ENCODE measurements around the gene KRTAP4-2.
"Not testable (repeated sequence)": the region's sequence is repeated elsewhere in the genome, so short reads cannot be mapped to it uniquely, and the experiment has no call there.

The KRTAP4-2 gene

DNA sequence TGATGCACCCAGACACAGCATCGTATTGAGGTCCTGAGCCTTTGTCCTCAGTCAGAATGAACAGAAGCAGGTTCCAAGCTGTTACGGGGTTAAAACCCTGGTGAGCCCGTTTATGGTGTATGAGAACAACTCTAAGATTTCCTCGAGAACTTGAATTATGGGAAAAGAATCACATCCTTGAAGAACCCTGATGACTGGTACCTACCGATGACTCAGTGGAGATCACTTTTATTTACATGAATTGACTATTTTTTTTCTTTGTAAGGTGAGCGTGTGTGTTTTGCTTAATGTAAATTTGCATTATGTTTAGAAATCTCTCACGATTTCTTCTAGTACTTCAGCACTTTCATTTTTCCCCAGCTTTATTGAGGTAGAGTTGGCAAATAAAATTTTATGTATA, 14.2 kb downstream of the KRTAP4-2 start:
- no peaks in the 10 kb centered on the region for H3K36me3 ChIP-seq (ENCODE audit: low read length)
- no peak overlapping the region for H2AFZ ChIP-seq (ENCODE audit: low read depth, low read length, severe bottlenecking)
- no peaks in the 10 kb centered on the region for H3F3A ChIP-seq (ENCODE audit: insufficient read depth)
- no peaks in the 10 kb centered on the region for H3K9me2 ChIP-seq (replicated peaks; ENCODE audit: insufficient read depth, low read length)
- no peak overlapping the region for H3K4me2 ChIP-seq (ENCODE audit: low read depth, low read length, poor library complexity, severe bottlenecking)
- H3K27ac ChIP-seq (ENCODE audit: low read depth, low read length) = no peak overlapping the region
- H4K20me1 ChIP-seq (ENCODE audit: low read depth, low read length) = no peaks in the 10 kb centered on the region
- H3K79me2 ChIP-seq (ENCODE audit: insufficient read depth, low read length) = no peaks in the 10 kb centered on the region
- H3K4me3 ChIP-seq (ENCODE audit: insufficient read depth, low read length, poor library complexity, severe bottlenecking) = no peak overlapping the region
- TF ChIP-seq, protein P1, sequence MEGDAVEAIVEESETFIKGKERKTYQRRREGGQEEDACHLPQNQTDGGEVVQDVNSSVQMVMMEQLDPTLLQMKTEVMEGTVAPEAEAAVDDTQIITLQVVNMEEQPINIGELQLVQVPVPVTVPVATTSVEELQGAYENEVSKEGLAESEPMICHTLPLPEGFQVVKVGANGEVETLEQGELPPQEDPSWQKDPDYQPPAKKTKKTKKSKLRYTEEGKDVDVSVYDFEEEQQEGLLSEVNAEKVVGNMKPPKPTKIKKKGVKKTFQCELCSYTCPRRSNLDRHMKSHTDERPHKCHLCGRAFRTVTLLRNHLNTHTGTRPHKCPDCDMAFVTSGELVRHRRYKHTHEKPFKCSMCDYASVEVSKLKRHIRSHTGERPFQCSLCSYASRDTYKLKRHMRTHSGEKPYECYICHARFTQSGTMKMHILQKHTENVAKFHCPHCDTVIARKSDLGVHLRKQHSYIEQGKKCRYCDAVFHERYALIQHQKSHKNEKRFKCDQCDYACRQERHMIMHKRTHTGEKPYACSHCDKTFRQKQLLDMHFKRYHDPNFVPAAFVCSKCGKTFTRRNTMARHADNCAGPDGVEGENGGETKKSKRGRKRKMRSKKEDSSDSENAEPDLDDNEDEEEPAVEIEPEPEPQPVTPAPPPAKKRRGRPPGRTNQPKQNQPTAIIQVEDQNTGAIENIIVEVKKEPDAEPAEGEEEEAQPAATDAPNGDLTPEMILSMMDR (IDR thresholded peaks at IDR 0.05; ENCODE audit: insufficient read depth, low read length, poor library complexity, severe bottlenecking) = no peak
- TF ChIP-seq EZH2phosphoT487 (conservative IDR thresholded peaks at IDR 0.05; ENCODE audit: low read length) = no peak
- H3K27me3 ChIP-seq (ENCODE audit: low read length) = 0 out of 2 replicates have a peak, but pooled peaks cover 2% of the 10 kb centered on the region
- H3K9ac ChIP-seq (ENCODE audit: low read length) = no peak overlapping the region
- no peaks in the 10 kb centered on the region for H3K9me3 ChIP-seq (ENCODE audit: insufficient read depth, low read length)

DNA sequence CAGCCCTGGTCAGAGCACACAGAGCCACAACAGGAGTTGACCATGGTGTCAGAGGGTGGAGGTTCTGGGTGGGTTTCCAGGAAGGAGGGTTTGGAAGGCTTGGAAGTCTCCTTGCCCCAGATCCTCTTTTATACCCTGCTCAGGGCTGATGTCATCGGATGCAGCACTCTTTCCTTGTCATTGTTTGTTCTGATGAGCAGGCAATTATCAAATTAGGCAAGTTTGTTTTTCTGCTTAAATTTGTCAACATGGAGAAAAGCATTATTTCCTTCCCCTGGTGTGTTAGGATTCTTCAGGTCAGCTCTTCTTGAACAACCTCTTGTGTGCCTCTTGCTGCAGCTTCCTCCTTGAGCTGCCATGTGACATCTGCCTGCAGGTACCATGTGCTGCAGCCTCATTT, 17.4 kb downstream of the KRTAP4-2 start, which contains the start of gene KRTAP4-4:
KRTAP4-4 (minus strand) TSS at position 101 of the 400 bp plus-strand sequence; CDS start at position 44, 57 bp downstream.
- no peak within 1 kb of the TSS for H3K4me3 ChIP-seq (ENCODE audit: insufficient read depth, low read length, poor library complexity, severe bottlenecking)
- no peak within 1 kb of the TSS for H3K4me2 ChIP-seq (ENCODE audit: low read depth, low read length, poor library complexity, severe bottlenecking)
- no peaks in the 10 kb centered on the region for H4K20me1 ChIP-seq (ENCODE audit: low read depth, low read length)
- H3K27me3 ChIP-seq (ENCODE audit: low read length) = 0 out of 2 replicates have a peak, but pooled peaks cover 2% of the 10 kb centered on the region
- no peaks in the 10 kb centered on the region for H3K36me3 ChIP-seq (ENCODE audit: low read length)
- H3F3A ChIP-seq (ENCODE audit: insufficient read depth) = no peaks in the 10 kb centered on the region
- H3K27ac ChIP-seq (ENCODE audit: low read depth, low read length) = no peak within 1 kb of the TSS
- no peak within 1 kb of the TSS for H3K9ac ChIP-seq (ENCODE audit: low read length)
- no peaks in the 10 kb centered on the region for H3K9me3 ChIP-seq (ENCODE audit: insufficient read depth, low read length)
- no peaks in the 10 kb centered on the region for H3K9me2 ChIP-seq (replicated peaks; ENCODE audit: insufficient read depth, low read length)
- H3K79me2 ChIP-seq (ENCODE audit: insufficient read depth, low read length) = no peaks in the 10 kb centered on the region
- no peak for TF ChIP-seq EZH2phosphoT487 (conservative IDR thresholded peaks at IDR 0.05; ENCODE audit: low read length)
- TF ChIP-seq, protein P1 (IDR thresholded peaks at IDR 0.05; ENCODE audit: insufficient read depth, low read length, poor library complexity, severe bottlenecking) = no peak
- H2AFZ ChIP-seq (ENCODE audit: low read depth, low read length, severe bottlenecking) = no peak within 1 kb of the TSS

DNA sequence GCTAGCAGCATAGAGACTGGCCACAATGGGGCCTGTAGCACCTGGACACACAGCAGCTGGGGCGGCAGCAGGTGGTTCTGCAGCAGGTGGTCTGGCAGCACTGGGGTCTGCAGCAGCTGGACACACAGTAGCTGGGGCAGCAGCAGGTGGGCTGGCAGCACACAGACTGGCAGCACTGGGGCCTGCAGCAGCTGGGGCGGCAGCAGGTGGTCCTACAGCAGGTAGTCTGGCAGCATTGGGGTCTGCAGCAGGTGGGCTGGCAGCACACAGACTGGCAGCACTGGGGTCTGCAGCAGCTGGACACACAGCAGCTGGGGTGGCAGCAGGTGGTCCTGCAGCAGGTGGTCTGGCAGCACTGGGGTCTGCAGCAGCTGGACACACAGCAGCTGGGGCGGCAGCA, 17.8 kb downstream of the KRTAP4-2 start:
- H3K27me3 ChIP-seq (ENCODE audit: low read length); H3K4me2 ChIP-seq (ENCODE audit: low read depth, low read length, poor library complexity, severe bottlenecking); H2AFZ ChIP-seq (ENCODE audit: low read depth, low read length, severe bottlenecking); H3K27ac ChIP-seq (ENCODE audit: low read depth, low read length); H3K9ac ChIP-seq (ENCODE audit: low read length); H3K9me3 ChIP-seq (ENCODE audit: insufficient read depth, low read length); H4K20me1 ChIP-seq (ENCODE audit: low read depth, low read length); H3K4me3 ChIP-seq (ENCODE audit: insufficient read depth, low read length, poor library complexity, severe bottlenecking); H3K79me2 ChIP-seq (ENCODE audit: insufficient read depth, low read length); H3K36me3 ChIP-seq (ENCODE audit: low read length); H3F3A ChIP-seq (ENCODE audit: insufficient read depth); H3K9me2 ChIP-seq (replicated peaks; ENCODE audit: insufficient read depth, low read length): not testable (repeated sequence)

DNA sequence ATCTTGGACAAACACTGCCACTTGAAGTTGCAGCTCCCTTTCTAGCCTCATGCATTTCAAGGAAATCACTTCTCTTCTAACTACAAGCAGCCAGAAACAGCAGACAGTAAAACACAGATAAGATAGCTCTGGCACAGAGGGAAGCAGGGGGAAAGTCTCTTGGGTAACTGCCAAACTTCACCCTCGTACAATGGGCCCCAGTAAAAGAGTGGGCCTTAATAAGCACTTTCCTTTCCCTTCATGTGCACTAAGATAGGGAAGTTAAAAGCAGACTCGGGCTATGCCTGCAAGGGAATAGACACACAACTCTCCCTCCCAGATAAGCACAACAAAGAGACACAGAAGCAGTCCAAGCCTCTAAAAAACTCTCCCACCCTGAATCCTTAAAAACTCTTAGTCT, 24.2 kb downstream of the KRTAP4-2 start:
- Histone ChIP-seq H3F3A (ENCODE audit: insufficient read depth) (no peaks in the 10 kb centered on the region), H3K4me2 (ENCODE audit: low read depth, low read length, poor library complexity, severe bottlenecking) (no peak overlapping the region), H3K4me3 (ENCODE audit: insufficient read depth, low read length, poor library complexity, severe bottlenecking) (no peak overlapping the region), H3K27ac (ENCODE audit: low read depth, low read length) (no peak overlapping the region), H3K9me2 (replicated peaks; ENCODE audit: insufficient read depth, low read length) (no peaks in the 10 kb centered on the region), H3K79me2 (ENCODE audit: insufficient read depth, low read length) (no peaks in the 10 kb centered on the region), H4K20me1 (ENCODE audit: low read depth, low read length) (no peaks in the 10 kb centered on the region), H3K27me3 (ENCODE audit: low read length) (no peaks in the 10 kb centered on the region; the same call in 1 of the 2 replicates), H3K9ac (ENCODE audit: low read length) (no peak overlapping the region), H2AFZ (ENCODE audit: low read depth, low read length, severe bottlenecking) (no peak overlapping the region), H3K9me3 (ENCODE audit: insufficient read depth, low read length) (no peaks in the 10 kb centered on the region), H3K36me3 (ENCODE audit: low read length) (no peaks in the 10 kb centered on the region)
- TF ChIP-seq EZH2phosphoT487 (conservative IDR thresholded peaks at IDR 0.05; ENCODE audit: low read length) = no peak
- TF ChIP-seq, protein P1 (IDR thresholded peaks at IDR 0.05; ENCODE audit: insufficient read depth, low read length, poor library complexity, severe bottlenecking) = no peak
